Smooth muscle cell (in vitro differentiated cells): ENCODE results near the gene DENND5B. TPM values are rescaled to one million over a fixed set of nuclear protein-coding genes. Genes with fewer than 3 reads are reported as not detected.

Source experiments
- DNase-seq: peaks from one replicate; lab custom pipeline; 2025; ENCODE audit not compliant: unreplicated experiment; lab: John Stamatoyannopoulos, UW
- H2AFZ ChIP-seq: fragments of 200-600 bp; sonication (generic); 2 replicates; pipeline ENCODE4 v1.6.0; 2016; ENCODE audit warnings: antibody characterized with exemption, low read depth, mild to moderate bottlenecking
- H3F3A ChIP-seq: fragments of 200-600 bp; sonication (generic); 2 replicates; pipeline ENCODE4 v1.6.0; 2017; ENCODE audit warnings: antibody characterized with exemption, low read depth
- H3K27ac ChIP-seq: fragments of 200-600 bp; sonication (generic); 2 replicates; pipeline ENCODE4 v1.5.1; 2016; ENCODE audit warnings: low read depth, mild to moderate bottlenecking
- H3K27me3 ChIP-seq: fragments of 200-600 bp; sonication (generic); 2 replicates; pipeline ENCODE4 v1.6.1; 2016; ENCODE audit warnings: low read depth, mild to moderate bottlenecking
- H3K36me3 ChIP-seq: fragments of 200-600 bp; sonication (generic); 2 replicates; pipeline ENCODE4 v1.5.1; 2016; ENCODE audit warnings: low read depth
- H3K4me1 ChIP-seq: fragments of 200-600 bp; sonication (generic); 2 replicates; pipeline ENCODE4 v1.5.1; 2016; ENCODE audit warnings: low read depth
- H3K4me2 ChIP-seq: fragments of 200-600 bp; sonication (generic); 2 replicates; pipeline ENCODE4 v1.6.0; 2016; ENCODE audit warnings: mild to moderate bottlenecking
- H3K4me3 ChIP-seq: fragments of 200-600 bp; sonication (generic); 2 replicates; pipeline ENCODE4 v1.5.1; 2016; ENCODE audit warnings: mild to moderate bottlenecking
- H3K79me2 ChIP-seq: fragments of 200-600 bp; sonication (generic); 2 replicates; pipeline ENCODE4 v1.6.0; 2016; ENCODE audit warnings: low read depth, mild to moderate bottlenecking
- H3K9ac ChIP-seq: fragments of 200-600 bp; sonication (generic); 2 replicates; pipeline ENCODE4 v1.6.0; 2016; ENCODE audit warnings: low read depth
- H3K9me3 ChIP-seq: fragments of 200-600 bp; sonication (generic); replicated peaks from 2 replicates; pipeline ENCODE4 v1.5.1; 2016; ENCODE audit warnings: low read depth
- H4K20me1 ChIP-seq: fragments of 200-600 bp; sonication (generic); 2 replicates; pipeline ENCODE4 v1.6.0; 2016; ENCODE audit warnings: low read depth
- WGBS: methylation state at CpG from one replicate; pipeline ENCODE4 v1.1.7; 2016; ENCODE audit warnings: low lambda C conversion rate; 5-methylcytosine and 5-hydroxymethylcytosine counted together
- polyA plus RNA-seq: library from polyadenylated mRNA; unstranded; fragments of >200 nt; fragmentation: Nextera tagmentation; extraction: Ambion mirVana; gene quantifications from 2 replicates; pipeline ENCODE4 v1.2.1, GENCODE V29; 2016
- total RNA-seq: library from RNA; depleted of rRNA; stranded (reverse); fragments of >200 nt; gene quantifications from 2 replicates; pipeline ENCODE4 v1.2.3, GENCODE V29; 2014
- TF ChIP-seq, protein P1 (sequence below): fragments of 200-600 bp; sonication (generic); IDR thresholded peaks from 2 replicates; pipeline ENCODE4 v1.5.1; 2017; ENCODE audit warnings: borderline replicate concordance, mild to moderate bottlenecking, antibody characterized with exemption; ENCODE audit not compliant: insufficient read depth, poor library complexity, severe bottlenecking

Gene DENND5B
- total and polyA plus RNA-seq, 2 experiments from 2014 or later, result 12.3 to 12.7 TPM

DNA sequence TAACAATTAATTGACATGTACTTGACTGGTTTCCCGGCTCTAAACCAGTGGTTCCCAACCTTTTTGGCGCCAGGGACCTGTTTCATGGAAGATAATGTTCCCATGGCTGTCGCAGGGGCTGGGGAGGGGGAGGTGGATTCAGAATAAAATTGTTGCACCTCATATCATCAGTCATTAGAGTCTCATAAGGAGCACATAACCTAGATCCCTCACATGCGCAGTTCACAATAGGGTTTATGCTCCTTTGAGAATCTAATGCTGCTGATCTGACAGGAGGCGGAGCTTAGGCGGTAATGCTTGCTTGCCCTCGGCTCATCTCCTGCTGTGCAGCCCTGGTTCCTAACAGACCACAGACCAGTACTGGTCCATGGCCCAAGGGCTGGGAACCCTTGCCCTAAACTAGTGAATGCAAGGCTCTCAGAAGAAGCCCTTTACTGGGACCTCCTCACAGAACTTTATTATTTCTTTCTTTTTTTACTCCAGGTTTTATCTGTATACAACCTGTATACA lies 178.6 kb downstream of the DENND5B start:
- Histone ChIP-seq H3F3A (no peaks in the 10 kb centered on the region), H2AFZ (no peak overlapping the region), H3K79me2 (no peaks in the 10 kb centered on the region), H3K27ac (no peak overlapping the region), H3K9me3 (no peaks in the 10 kb centered on the region), H3K4me2 (no peak overlapping the region), H4K20me1 (no peaks in the 10 kb centered on the region), H3K9ac (no peak overlapping the region), H3K4me1 (no peaks in the 10 kb centered on the region), H3K36me3 (no peaks in the 10 kb centered on the region), H3K27me3 (no peaks in the 10 kb centered on the region), H3K4me3 (no peak overlapping the region)
- TF ChIP-seq, protein P1, sequence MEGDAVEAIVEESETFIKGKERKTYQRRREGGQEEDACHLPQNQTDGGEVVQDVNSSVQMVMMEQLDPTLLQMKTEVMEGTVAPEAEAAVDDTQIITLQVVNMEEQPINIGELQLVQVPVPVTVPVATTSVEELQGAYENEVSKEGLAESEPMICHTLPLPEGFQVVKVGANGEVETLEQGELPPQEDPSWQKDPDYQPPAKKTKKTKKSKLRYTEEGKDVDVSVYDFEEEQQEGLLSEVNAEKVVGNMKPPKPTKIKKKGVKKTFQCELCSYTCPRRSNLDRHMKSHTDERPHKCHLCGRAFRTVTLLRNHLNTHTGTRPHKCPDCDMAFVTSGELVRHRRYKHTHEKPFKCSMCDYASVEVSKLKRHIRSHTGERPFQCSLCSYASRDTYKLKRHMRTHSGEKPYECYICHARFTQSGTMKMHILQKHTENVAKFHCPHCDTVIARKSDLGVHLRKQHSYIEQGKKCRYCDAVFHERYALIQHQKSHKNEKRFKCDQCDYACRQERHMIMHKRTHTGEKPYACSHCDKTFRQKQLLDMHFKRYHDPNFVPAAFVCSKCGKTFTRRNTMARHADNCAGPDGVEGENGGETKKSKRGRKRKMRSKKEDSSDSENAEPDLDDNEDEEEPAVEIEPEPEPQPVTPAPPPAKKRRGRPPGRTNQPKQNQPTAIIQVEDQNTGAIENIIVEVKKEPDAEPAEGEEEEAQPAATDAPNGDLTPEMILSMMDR, result no peak
- WGBS, result 75% methylated on average over 7 of the region's 7 CpGs
- no peak for DNase-seq

DNA sequence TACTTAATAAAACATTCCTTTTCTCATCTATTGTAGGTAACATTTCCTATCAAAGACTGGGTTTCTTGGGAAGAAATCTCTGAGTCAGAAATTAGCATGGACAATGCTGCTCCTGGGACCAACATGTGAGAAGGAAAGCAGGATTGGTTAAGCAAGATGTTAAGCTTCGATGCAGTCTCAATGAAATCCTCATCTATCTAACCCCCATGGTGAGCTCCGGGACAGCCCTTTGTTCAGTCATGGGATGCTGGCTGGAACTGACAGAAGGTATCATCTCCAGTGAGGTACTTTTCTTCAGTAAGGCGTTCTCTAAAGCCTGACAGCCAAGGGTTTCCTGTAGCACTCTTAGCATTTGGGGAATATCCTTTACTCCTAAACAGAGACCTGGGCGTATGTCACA lies 182.2 kb downstream of the DENND5B start:
- Histone ChIP-seq H3K27ac (no peak overlapping the region), H3K36me3 (no peaks in the 10 kb centered on the region), H3K4me1 (no peaks in the 10 kb centered on the region), H3K9me3 (no peaks in the 10 kb centered on the region), H3K4me2 (no peak overlapping the region), H4K20me1 (no peaks in the 10 kb centered on the region), H3K4me3 (no peak overlapping the region), H3K9ac (no peak overlapping the region), H3K79me2 (no peaks in the 10 kb centered on the region), H3F3A (no peaks in the 10 kb centered on the region), H2AFZ (no peak overlapping the region), H3K27me3 (no peaks in the 10 kb centered on the region)
- WGBS, result 96% methylated on average over 4 of the region's 4 CpGs
- no peak for DNase-seq
- TF ChIP-seq, protein P1, result no peak

DNA sequence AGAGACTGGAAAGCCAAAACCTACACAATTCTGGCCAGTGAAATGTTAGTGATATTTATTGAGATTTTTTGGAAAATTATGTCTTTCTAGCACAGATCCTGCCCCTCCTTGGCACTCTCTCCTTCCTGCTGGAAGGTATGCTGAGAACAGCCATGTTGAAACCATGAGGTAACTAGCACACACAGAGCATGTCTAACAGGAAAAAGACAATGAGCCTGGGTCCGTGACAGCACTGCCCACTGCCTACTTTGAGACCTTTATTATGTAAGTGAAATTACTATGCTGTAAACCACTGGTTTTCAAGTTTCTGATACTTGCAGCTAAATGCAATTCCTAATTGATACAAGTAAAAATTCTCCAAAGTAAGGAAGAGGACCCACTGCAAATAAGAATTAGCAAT lies 183.4 kb downstream of the DENND5B start:
- H3K4me3 ChIP-seq, result no peak overlapping the region
- no peaks in the 10 kb centered on the region for H4K20me1 ChIP-seq
- H2AFZ ChIP-seq, result no peak overlapping the region
- TF ChIP-seq, protein P1, result no peak
- no peaks in the 10 kb centered on the region for H3K36me3 ChIP-seq
- no peaks in the 10 kb centered on the region for H3K27me3 ChIP-seq
- no peaks in the 10 kb centered on the region for H3K79me2 ChIP-seq
- H3K9me3 ChIP-seq, result no peaks in the 10 kb centered on the region
- H3K9ac ChIP-seq, result no peak overlapping the region
- no peak overlapping the region for H3K4me2 ChIP-seq
- H3F3A ChIP-seq, result no peaks in the 10 kb centered on the region
- H3K4me1 ChIP-seq, result no peaks in the 10 kb centered on the region
- WGBS, result 93% methylated on average over 1 of the region's 1 CpG
- H3K27ac ChIP-seq, result no peak overlapping the region
- no peak for DNase-seq

DNA sequence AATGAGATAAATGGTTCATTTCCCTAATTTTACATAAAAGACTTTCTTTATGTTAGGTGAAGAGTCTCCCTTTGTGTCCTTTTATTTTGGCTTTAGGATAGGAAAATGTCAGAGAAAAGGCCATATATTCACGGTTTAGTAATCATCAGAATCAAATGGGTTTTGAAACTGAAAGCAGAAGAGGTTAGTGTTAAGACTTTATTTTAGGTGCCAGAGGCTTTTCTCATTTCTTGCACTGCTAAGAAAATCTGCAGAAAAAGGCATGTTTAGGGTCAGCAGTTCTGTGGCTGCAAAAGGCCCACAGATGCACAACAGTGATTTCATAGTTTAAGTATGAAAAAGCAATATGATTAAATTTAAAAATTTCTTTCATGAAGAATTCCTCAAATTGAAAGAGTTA lies 184.6 kb downstream of the DENND5B start:
- no peak overlapping the region for H2AFZ ChIP-seq
- WGBS, result 90% methylated on average over 1 of the region's 1 CpG
- H3K27ac ChIP-seq, result no peak overlapping the region
- no peaks in the 10 kb centered on the region for H3K36me3 ChIP-seq
- DNase-seq, result no peak
- no peaks in the 10 kb centered on the region for H3K9me3 ChIP-seq
- H3K27me3 ChIP-seq, result no peaks in the 10 kb centered on the region
- H3K4me3 ChIP-seq, result no peak overlapping the region
- H3K4me1 ChIP-seq, result no peaks in the 10 kb centered on the region
- no peaks in the 10 kb centered on the region for H3K79me2 ChIP-seq
- TF ChIP-seq, protein P1, result no peak
- no peaks in the 10 kb centered on the region for H3F3A ChIP-seq
- H3K9ac ChIP-seq, result no peak overlapping the region
- no peaks in the 10 kb centered on the region for H4K20me1 ChIP-seq
- no peak overlapping the region for H3K4me2 ChIP-seq
